ENCODE measurements around the gene HCRTR1.

GRCh38 chr1:31620631-31621497 lies 3.4 kb downstream of the HCRTR1 start:
- no peak for TF ChIP-seq CTCF (IDR thresholded peaks at IDR 0.05)
- TF ChIP-seq POLR2AphosphoS5 (IDR thresholded peaks at IDR 0.05): no peak
- TF ChIP-seq POLR2A (IDR thresholded peaks at IDR 0.05): no peak
